HUDEP-2 (cell line): ENCODE results near the gene ZFHX3.
"Not testable (repeated sequence)": the region's sequence is repeated elsewhere in the genome, so short reads cannot be mapped to it uniquely, and the experiment has no call there.

Experiments used
- DNase-seq, 76 experiments: peaks; one replicate each; lab custom pipeline; 2025; ENCODE audit not compliant: unreplicated experiment in 76 of 76; lab: John Stamatoyannopoulos, UW

The ZFHX3 gene

GRCh38 chr16:73024571-73025105, 23.3 kb downstream of the ZFHX3 start:
- DNase-seq = no peak

GRCh38 chr16:73023752-73024570, 24.0 kb downstream of the ZFHX3 start:
- DNase-seq = no peak

- no peak for DNase-seq
These were observed 24.6 kb downstream of the ZFHX3 start for GRCh38 chr16:73023320-73023719.

- no peak for DNase-seq
These were observed 25.4 kb downstream of the ZFHX3 start for GRCh38 chr16:73022534-73022933.

- DNase-seq = no peak
These were observed 25.9 kb downstream of the ZFHX3 start for GRCh38 chr16:73021866-73022495.

GRCh38 chr16:73020409-73020884, 27.5 kb downstream of the ZFHX3 start:
- DNase-seq = no peak

- no peak for DNase-seq
These were observed 28.2 kb downstream of the ZFHX3 start for GRCh38 chr16:73019457-73020362.

GRCh38 chr16:73018821-73019456, 29.0 kb downstream of the ZFHX3 start:
- no peak for DNase-seq

- no peak for DNase-seq
These were observed 30.6 kb downstream of the ZFHX3 start for GRCh38 chr16:73017321-73017720.

GRCh38 chr16:73016488-73016830, 31.5 kb downstream of the ZFHX3 start:
- no peak for DNase-seq

GRCh38 chr16:73015612-73016487, 32.1 kb downstream of the ZFHX3 start:
- no peak for DNase-seq

GRCh38 chr16:73014768-73015167, 33.2 kb downstream of the ZFHX3 start:
- no peak for DNase-seq

GRCh38 chr16:73013974-73014373, 34.0 kb downstream of the ZFHX3 start:
- DNase-seq = no peak

GRCh38 chr16:73012341-73012740, 35.6 kb downstream of the ZFHX3 start:
- DNase-seq = no peak

GRCh38 chr16:73011926-73012325, 36.0 kb downstream of the ZFHX3 start:
- no peak for DNase-seq

GRCh38 chr16:73010150-73010676, 37.7 kb downstream of the ZFHX3 start:
- DNase-seq = no peak

- not testable (repeated sequence) for DNase-seq
These were observed 38.2 kb downstream of the ZFHX3 start for GRCh38 chr16:73009710-73010109.

GRCh38 chr16:73006026-73006425, 41.9 kb downstream of the ZFHX3 start:
- DNase-seq = no peak

- DNase-seq = no peak
These were observed 45.1 kb downstream of the ZFHX3 start for GRCh38 chr16:73002866-73003265.
